Measurements from ENCODE around the gene RASSF7. TPM values are rescaled to one million over a fixed set of nuclear protein-coding genes. Genes with fewer than 3 reads are reported as not detected.

Gene RASSF7
- total RNA-seq, 1 donor from 2014 or later = 21.3 TPM

DNA sequence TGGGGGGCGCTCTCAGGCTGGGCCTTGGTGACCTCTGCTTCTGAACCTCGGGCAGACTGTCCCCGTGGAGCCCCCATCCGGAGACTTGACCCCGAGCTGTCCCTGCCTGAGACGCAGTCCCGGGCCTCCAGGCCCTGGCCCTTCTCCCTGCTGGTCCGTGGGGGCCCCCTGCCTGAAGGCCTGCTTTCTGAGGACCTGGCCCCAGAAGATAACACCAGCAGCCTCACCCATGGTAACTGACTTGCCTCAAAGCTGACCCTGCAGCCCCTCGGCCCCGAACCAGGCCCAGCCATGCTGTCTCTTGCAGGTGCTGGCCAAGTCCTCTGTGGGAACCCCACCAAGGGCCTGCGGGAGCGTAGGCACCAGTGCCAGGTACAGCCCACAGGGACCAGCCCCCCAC lies 9.2 kb upstream of the RASSF7 start:
- no peak for DNase-seq

DNA sequence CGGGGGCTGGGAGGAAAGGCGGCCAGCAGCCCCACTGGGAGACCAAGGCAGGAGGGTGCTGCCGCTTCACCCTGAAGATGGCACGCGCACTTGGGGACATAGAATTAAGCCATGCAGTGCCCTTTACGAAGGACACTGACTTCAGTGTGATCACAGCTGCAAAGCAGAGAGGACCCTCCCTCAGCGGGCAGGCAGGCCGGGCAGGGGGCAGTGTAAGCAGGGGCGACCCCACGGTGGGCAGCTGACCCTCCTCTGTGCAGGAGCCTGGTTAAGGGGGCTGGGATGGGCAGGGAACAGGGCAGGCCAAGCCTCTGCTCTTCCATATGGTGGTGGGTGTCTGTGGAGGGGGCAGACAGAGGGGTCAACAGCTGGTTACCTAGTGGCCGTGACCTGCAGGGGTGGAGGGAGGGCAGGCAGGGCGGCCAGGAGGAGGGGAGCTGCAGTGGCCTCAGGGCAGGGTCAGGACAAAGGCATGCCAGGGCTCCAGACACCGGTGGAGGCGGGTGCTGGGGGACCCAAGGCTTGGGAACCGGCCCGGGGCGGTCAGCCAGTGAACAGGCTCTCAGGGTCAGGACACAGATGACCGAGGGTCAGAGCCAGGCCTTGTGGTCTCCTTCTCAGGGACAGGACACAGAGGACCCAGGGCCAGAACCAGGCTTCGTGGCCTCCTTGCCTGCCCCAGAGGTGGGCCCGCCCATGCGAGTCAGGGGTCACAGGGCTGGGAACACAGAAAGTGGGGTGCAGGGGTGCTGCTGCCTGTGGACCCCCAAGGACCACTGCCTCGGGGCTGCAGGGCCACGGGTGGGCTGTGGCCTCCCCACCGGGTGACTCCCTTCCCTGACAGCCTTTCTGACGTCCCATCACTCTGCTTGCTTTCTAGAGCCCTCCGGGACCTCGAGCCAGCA lies 7.4 kb upstream of the RASSF7 start:
- no peak for DNase-seq

DNA sequence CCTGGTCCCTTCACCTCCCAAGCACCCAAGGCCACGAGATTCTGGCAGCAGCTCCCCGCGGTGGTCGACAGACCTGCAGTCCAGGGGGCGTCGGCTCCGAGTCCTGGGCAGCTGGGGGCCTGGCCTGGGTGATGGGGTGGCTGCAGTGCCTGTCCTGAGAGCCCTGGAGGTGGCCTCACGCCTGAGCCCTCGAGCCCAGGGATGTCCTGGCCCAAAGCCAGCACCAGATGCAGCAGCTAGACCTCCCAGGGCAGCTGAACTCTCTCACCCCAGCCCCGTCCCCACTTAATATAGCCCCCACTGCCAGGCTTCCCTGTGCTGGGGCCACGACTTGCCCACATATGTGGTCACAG lies 6.8 kb upstream of the RASSF7 start:
- DNase-seq = no peak

DNA sequence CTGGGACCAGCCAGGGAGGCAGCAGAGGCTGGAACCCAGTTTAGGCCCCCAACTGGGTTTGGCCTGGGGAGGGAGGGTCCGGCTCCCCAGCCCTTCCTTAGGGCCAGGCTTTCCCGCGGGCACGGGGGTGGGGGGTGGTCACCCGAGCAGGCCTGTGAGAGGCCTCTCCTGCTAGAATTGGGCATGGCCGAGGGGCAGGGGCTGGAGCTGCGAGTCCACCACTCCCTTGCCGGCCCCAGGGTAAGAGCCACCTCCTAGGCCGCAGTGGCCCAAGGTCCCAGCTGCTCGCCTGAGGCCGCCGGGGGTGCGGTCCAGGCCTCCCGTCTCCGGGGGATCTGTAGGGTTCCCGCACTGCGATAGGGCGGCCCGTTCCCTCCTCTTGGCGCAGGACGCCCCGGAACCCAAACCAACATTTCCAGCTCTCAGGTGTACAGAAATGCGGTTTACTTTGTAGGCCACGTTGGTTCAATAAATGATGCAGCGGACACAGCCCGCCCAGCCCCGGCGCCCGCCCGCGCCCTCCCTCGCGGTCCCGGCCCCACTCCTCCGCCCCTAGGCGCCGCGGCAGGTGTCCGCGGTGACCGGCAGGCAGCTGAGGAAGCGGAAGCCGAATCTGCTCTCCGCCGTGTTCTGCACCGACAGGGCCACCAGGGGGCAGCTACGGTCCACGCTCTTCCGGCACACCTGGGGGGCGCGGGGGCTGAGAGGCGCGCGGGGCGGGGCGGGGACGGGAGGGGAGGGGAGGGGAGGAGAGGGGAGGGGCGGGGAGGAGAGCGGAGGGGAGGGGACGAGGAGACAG lies 6.1 kb upstream of the RASSF7 start:
- peak; percentile 53 for DNase-seq

DNA sequence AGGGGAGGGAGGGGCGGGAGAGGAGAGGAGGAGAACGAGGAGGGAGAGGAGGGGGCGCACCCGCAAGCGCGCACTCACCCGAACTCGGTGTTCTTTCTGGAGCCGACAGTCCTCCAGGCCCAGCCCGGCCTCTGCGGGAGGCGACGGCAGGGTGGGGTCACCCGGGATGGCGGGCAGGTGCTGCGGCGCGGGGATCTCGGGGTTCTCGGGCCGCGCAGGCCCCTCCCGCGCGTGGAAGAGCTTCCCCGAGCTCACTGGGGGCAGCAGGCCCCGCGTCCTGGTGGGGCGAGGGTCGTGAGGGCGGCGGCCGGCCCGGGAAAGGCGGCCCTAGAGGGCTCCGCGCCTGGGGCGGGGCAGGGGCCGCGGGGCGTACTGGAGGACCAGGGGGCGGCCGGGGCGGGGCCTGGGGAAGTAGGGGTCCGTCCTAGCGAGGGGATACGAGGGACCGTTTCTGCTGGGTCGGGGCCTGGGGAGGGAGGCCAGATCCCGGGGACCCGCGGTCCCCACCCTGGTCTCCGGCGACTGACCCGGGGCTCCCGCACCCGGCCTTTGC lies 5.5 kb upstream of the RASSF7 start:
- no peak for DNase-seq

DNA sequence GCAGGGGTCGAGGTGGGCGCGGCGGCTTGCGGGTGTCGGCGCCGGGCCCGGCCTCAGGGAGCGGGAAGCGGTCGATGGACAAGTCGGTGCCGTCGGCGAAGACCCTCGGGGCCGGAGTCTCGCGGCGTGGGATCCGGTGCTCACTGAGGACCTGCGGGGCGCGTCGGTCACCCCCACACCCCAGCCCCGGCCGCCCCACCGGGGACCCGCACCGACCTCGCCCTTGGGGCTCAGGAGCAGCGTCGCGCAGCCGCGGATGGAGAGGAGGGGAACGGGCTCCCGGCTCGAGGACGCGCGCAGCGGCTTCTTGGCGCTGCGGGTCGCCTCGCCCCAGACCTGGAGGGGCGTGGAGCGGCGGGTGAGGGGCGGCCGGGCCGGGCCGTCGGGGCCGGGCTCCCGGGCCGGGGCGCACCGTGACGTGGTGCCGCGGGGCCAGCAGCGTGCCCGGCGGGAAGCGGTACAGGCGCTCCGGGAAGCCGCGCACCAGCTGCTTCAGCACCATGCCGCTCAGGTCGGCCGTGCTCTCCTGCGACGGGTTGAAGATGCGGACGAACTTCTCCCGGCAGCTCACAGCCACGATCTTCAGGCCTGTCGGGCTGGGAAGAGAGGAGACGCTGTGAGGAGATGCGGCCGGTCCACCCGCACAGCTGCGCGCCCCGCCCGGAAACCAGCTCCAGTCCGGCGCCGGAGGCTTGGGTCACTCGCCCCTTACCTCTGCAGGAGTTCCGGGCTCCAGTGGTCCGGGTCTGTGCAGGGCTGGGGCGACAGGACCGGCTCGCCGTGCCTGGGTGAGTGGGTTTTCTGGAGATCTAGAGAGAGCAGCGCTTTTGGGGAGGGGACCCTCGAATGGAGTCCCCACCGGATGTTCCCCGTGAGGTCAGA lies 4.7 kb upstream of the RASSF7 start:
- DNase-seq = peak; percentile 28

DNA sequence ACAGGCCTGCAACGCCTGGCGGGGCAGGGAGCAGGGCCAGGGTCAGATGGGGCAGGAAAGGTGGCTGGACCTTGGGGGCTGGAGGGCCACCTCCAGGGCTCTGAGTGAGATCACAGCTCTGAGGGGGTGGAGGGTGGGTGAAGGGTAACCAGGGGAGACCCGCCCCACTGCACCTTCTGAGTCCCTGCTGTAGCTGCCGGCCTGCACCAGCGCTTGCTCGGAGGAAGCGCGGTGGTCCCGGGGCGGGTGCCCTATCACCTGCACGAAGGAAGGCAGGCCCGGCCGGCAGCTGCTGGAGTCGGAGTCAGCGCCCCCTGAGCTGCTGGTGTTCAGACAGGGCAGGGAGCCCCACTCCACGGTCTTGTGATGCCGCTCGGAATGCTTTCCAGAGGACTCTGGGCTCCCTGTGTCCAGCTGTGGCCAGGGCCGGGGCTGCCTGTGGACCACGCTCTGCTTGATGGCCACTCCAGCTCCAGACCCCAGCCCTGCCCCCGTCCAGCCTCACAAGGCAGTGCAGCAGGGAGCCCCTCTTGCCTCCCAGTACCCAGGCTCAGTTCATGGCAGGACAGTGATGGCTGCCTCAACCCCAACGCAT lies 4.0 kb upstream of the RASSF7 start:
- no peak for DNase-seq

DNA sequence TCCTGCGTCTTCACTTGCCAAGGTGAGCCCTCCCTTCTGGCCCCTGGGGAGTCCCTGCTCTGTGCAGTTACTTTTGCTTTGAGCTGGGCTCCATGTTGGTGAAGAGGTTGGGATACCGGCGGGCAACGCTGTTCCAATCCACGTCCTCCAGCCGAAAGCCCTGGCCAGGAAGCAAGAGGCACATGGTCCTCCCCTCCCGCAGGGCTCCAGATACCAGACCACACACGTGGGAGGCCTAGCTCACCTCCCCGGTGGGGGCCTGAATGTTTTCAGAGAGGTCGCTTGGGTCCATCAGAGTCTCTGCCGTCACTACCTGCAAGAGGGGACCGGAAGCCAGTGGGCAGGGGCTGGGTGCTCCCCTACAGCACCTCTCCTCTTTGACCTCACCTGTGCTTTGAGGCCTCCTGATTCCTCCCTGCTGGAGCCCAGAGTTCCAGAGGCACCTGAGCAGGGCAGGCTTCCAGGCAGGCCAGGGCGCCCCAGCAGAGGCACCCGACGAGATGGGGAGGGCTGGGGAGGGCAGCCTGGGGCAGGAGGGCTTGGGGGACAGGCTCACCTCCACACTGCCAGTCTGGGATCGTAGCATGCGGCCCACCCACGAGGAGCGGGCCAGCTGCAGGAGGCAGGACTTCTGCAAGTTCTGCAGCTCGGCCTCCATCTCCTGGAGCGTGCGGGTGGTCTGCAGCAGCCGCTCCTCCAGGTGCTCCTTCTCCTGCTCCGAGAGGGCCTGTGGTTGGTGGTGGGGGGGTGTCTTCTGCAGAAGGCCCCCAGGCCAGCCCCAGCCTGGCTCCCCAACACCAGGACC lies 3.2 kb upstream of the RASSF7 start:
- no peak for DNase-seq

DNA sequence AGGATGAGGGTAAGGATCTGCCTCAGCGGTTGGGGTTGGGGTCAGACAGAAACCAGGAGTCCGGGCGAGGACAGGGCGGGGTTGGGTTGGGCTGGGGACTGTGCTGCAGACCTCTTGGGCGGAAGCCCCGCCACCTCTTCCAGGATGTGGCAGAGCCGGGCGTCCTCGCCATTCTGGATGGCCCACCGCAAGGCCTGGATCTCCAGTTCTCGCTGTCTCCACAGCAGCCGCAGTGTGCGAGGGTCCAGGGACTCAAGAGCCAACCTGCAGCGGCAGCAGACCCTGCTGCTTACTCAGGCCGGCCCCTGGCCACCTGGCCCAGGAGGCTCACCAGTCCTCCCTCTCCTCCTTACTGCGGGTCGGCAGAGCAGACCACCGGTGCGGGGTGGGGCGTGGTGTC lies 2.3 kb upstream of the RASSF7 start:
- DNase-seq = no peak

DNA sequence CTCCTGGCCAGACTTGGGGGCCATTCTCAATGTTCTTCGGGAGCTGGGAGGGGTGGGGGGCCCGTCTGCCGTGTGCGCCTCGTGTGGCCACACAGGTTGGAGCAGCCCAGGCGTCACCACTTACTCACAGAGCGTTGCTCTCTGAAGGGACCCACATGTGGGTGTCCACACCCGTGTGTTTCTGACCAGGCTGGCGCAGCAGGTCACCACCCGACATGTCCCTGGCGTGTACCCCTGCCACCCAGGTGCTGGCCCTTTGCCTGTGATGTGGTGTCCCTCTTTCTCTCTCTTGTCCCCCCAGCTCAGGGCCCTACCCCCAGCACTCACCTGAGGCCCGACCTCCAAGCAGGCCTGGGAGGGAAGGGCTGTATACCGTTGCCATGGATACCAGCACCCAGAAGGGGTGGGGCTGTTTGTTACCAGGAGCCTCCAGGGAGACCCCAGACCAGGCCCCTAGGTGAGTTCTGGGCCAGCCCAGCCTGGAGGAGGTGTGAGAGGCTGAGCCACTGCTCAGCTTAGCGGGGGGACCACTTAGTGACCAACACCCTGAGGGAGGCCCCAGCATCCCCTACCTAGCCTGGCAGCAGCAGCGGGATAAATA lies 1.6 kb upstream of the RASSF7 start:
- DNase-seq = no peak

DNA sequence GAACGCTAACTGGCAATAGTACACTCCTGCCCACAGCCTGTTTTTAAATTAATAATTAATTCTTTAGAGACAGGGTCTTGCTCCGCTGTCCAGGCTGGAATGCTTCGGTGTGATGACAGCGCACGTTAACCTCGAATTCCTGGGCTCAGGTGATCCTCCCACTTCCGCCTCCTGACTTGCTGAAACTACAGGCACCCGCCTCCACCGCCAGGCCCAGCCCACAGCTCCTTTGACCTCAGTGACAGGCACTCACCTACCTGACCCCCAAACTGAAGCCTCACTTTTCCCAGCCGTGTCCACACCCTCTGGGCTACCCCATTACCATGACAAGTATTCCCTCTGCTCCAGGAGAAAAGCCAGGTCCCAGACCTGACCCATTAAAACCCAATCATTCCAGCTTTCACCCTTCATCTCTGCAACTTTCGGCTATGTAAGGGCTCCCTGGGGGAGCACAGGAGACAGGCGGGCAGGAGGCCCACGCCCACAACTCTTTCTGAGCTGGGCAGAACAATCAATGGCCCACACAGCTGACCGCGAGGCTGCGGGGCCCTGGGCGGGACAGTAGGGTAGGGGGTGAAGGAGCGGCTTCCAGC lies 962 bp upstream of the RASSF7 start:
- no peak for DNase-seq

DNA sequence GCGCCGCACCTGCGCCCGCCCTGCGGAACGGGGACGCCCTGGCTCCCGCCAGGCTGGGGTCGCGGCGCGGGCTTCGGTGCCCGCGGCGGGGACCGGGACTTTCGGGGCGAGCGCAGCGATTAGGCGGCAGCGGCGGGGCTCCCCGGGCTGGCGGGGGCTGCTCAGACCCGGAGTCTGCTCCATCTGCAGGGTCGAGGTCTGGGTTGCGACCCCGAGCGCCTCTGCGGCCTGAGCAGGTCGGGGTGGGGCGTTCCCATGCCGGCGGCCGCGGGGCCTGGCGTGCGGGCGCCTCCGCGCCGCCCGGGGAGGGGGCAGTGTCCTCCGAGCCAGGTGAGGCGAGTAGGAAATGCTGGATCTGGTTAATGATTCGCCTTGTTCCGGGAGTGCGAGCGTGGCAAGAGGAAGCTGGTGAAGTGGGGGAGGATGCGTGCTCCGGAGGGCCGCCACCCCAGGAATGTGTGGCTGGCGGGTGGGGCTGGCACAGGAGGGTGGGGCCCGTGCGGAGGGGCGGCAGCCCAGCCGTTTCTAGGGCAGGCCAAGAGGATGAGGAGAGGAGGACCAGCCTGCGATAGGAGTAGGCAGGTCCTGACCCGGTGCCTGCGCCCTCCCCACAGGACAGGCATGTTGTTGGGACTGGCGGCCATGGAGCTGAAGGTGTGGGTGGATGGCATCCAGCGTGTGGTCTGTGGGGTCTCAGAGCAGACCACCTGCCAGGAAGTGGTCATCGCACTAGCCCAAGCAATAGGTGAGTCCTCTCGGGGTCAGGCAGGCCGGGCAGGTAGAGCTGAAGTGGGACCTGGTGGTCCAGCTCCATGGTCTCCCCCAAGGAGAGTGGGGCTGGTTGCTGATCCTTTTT lies 606 bp downstream of the RASSF7 start:
- peak; percentile 18 for DNase-seq

DNA sequence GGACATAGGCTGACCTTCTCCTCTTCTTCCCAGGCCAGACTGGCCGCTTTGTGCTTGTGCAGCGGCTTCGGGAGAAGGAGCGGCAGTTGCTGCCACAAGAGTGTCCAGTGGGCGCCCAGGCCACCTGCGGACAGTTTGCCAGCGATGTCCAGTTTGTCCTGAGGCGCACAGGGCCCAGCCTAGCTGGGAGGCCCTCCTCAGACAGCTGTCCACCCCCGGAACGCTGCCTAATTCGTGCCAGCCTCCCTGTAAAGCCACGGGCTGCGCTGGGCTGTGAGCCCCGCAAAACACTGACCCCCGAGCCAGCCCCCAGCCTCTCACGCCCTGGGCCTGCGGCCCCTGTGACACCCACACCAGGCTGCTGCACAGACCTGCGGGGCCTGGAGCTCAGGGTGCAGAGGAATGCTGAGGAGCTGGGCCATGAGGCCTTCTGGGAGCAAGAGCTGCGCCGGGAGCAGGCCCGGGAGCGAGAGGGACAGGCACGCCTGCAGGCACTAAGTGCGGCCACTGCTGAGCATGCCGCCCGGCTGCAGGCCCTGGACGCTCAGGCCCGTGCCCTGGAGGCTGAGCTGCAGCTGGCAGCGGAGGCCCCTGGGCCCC lies 1.4 kb downstream of the RASSF7 start:
- no peak for DNase-seq

DNA sequence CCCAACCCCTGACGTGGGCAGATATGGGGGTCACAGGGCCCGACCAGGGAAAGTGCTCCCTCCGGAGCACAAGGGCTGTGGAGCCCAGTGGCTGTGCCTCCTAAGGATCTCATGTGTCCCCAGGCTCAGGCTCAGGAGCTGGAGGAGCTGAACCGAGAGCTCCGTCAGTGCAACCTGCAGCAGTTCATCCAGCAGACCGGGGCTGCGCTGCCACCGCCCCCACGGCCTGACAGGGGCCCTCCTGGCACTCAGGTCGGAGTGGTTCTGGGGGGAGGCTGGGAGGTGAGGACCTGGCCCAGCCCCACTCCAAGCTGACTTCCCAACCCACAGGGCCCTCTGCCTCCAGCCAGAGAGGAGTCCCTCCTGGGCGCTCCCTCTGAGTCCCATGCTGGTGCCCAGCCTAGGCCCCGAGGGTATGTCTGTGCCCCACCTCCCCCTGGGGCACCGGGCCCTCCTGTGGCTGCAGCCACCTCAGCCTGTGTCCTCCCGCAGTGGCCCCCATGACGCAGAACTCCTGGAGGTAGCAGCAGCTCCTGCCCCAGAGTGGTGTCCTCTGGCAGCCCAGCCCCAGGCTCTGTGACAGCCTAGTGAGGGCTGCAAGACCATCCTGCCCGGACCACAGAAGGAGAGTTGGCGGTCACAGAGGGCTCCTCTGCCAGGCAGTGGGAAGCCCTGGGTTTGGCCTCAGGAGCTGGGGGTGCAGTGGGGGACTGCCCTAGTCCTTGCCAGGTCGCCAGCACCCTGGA lies 2.5 kb downstream of the RASSF7 start:
- no peak for DNase-seq

DNA sequence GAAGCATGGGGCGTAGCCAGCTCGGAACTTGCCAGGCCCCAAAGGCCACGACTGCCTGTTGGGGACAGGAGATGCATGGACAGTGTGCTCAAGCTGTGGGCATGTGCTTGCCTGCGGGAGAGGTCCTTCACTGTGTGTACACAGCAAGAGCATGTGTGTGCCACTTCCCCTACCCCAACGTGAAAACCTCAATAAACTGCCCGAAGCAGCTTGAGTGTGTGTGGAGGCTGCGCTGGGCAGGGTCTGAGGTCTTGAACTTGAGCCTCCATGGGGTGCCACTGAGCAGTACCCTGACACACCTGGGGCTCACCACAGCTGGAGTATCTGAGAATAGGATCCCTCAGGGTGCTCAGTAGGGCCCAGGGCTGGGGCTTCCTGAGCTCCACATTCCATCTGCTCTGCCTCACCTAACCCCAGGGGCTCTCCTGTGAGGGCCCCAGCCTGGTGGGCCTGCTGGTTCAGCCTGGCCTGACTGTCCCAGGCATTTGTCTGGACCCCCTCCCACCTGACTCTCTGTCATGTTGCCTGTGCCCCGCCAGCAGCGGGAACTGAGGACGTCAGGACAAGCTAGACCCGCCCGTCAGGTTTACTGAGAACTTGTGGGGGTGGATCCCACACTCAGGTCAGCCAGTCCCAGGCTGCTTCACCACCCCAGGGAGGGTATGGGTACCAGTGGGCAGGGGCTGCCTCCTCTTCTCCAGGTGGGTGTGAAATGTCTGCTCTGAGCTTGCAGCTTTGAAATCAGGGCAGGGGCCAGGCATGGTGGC lies 3.2 kb downstream of the RASSF7 start:
- no peak for DNase-seq

DNA sequence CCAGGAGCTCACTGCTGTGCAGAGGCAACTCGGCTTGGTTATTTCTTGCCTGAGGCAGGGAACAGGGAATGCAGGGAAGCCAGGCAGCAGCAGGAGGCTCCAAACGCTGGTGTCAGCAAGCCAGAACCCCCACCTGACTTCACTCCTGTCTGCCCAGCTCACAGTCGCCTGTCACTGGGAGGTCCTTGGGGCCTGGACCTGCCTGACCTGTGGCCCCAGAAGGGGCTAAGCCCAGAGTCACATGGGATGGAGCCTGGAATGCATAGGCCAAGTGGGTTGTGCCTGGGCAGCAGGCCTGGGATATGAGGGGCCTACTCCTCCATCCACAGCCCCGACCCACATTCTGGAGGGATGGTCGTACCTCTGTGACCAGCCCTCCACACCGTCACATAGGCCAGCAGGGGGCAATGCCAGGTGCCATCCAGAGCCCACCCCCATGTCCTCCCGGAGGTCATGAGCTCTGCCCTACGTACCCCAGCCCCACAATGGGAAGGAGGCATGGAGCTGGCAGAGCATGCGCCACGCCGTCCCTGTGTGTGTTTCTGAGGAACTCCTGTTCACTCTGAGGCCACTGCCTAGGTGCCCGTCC lies 5.2 kb downstream of the RASSF7 start:
- no peak for DNase-seq

DNA sequence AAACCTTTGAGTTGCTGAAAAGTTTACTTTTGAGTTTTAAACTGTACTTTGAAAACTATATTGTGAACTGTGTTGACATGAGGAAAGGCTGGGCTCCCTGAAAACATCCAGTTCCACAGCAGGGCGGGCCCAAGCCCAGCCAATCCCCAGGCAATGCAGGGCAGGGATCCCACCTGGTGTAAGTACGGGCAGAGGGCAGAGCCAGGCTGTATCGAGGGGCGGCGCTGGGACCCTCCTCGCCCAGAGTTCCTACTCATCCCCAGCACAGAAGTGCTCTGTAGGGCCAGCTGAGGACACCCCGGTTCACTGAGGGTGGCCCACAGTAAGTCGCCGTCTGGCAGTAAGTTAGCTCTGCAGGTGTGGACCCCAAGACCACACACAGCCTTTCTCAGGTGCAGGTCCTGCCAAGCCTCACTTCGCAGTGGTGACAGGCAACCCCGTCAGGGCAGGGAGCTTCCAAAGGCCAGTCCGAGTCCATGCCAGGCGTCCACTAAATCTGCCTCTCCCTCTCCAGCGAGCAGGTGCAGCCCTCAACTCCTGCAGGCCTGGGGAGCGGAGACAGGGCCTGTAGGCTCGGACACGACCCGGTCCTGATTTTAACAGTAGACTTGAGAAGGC lies 6.3 kb downstream of the RASSF7 start:
- no peak for DNase-seq

All from dermis blood vessel endothelial cell (primary cell).